Measurements from ENCODE around the gene RNF19B.

Gene RNF19B

GRCh38 chr1:32960819-32961355 is 3.7 kb downstream of the RNF19B start:
- Histone ChIP-seq H3K9me3 (ENCODE audit: control insufficient read depth, low read length) (no peaks in the 10 kb centered on the region), H3K27me3 (ENCODE audit: control insufficient read depth, insufficient read depth, low read length) (no peaks in the 10 kb centered on the region), H3K9ac (ENCODE audit: low read length) (no peak overlapping the region), H3K4me1 (ENCODE audit: control insufficient read depth, insufficient read depth, low read length) (peaks cover 21% of the 10 kb centered on the region), H3K36me3 (ENCODE audit: control insufficient read depth, insufficient read depth, low read length) (no peaks in the 10 kb centered on the region), H3K4me3 (ENCODE audit: low read length) (no peak overlapping the region)

- Histone ChIP-seq H3K36me3 (ENCODE audit: control insufficient read depth, insufficient read depth, low read length) (no peaks in the 10 kb centered on the region), H3K9ac (ENCODE audit: low read length) (no peak overlapping the region), H3K9me3 (ENCODE audit: control insufficient read depth, low read length) (no peaks in the 10 kb centered on the region), H3K27me3 (ENCODE audit: control insufficient read depth, insufficient read depth, low read length) (no peaks in the 10 kb centered on the region), H3K4me1 (ENCODE audit: control insufficient read depth, insufficient read depth, low read length) (peaks cover 21% of the 10 kb centered on the region), H3K4me3 (ENCODE audit: low read length) (no peak overlapping the region)
Observed at GRCh38 chr1:32960342-32960741, 4.3 kb downstream of the RNF19B start.

GRCh38 chr1:32958827-32959226 is 5.8 kb downstream of the RNF19B start:
- H3K4me1 ChIP-seq (ENCODE audit: control insufficient read depth, insufficient read depth, low read length): peaks cover 14% of the 10 kb centered on the region
- H3K9me3 ChIP-seq (ENCODE audit: control insufficient read depth, low read length): no peaks in the 10 kb centered on the region
- H3K36me3 ChIP-seq (ENCODE audit: control insufficient read depth, insufficient read depth, low read length): no peaks in the 10 kb centered on the region
- H3K27me3 ChIP-seq (ENCODE audit: control insufficient read depth, insufficient read depth, low read length): no peaks in the 10 kb centered on the region
- H3K4me3 ChIP-seq (ENCODE audit: low read length): no peak overlapping the region
- no peak overlapping the region for H3K9ac ChIP-seq (ENCODE audit: low read length)

- Histone ChIP-seq H3K4me3 (ENCODE audit: low read length) (no peak overlapping the region), H3K9me3 (ENCODE audit: control insufficient read depth, low read length) (no peaks in the 10 kb centered on the region), H3K27me3 (ENCODE audit: control insufficient read depth, insufficient read depth, low read length) (no peaks in the 10 kb centered on the region), H3K36me3 (ENCODE audit: control insufficient read depth, insufficient read depth, low read length) (no peaks in the 10 kb centered on the region), H3K4me1 (ENCODE audit: control insufficient read depth, insufficient read depth, low read length) (peaks cover 9% of the 10 kb centered on the region), H3K9ac (ENCODE audit: low read length) (no peak overlapping the region)
Observed at GRCh38 chr1:32957017-32957416, 7.6 kb downstream of the RNF19B start.

- Histone ChIP-seq H3K36me3 (ENCODE audit: control insufficient read depth, insufficient read depth, low read length) (no peaks in the 10 kb centered on the region), H3K4me3 (ENCODE audit: low read length) (no peak overlapping the region), H3K4me1 (ENCODE audit: control insufficient read depth, insufficient read depth, low read length) (peaks cover 6% of the 10 kb centered on the region), H3K27me3 (ENCODE audit: control insufficient read depth, insufficient read depth, low read length) (no peaks in the 10 kb centered on the region), H3K9ac (ENCODE audit: low read length) (no peak overlapping the region), H3K9me3 (ENCODE audit: control insufficient read depth, low read length) (no peaks in the 10 kb centered on the region)
Observed at GRCh38 chr1:32954168-32954567, 10.4 kb downstream of the RNF19B start.

- no peak overlapping the region for H3K4me3 ChIP-seq (ENCODE audit: low read length)
- no peaks in the 10 kb centered on the region for H3K9me3 ChIP-seq (ENCODE audit: control insufficient read depth, low read length)
- H3K9ac ChIP-seq (ENCODE audit: low read length): no peak overlapping the region
- H3K27me3 ChIP-seq (ENCODE audit: control insufficient read depth, insufficient read depth, low read length): no peaks in the 10 kb centered on the region
- H3K36me3 ChIP-seq (ENCODE audit: control insufficient read depth, insufficient read depth, low read length): no peaks in the 10 kb centered on the region
- H3K4me1 ChIP-seq (ENCODE audit: control insufficient read depth, insufficient read depth, low read length): peaks cover 9% of the 10 kb centered on the region
Observed at GRCh38 chr1:32953495-32953894, 11.1 kb downstream of the RNF19B start.

GRCh38 chr1:32949519-32949918 is 15.1 kb downstream of the RNF19B start:
- Histone ChIP-seq H3K9ac (ENCODE audit: low read length) (no peak overlapping the region), H3K4me1 (ENCODE audit: control insufficient read depth, insufficient read depth, low read length) (peaks cover 18% of the 10 kb centered on the region), H3K36me3 (ENCODE audit: control insufficient read depth, insufficient read depth, low read length) (no peaks in the 10 kb centered on the region), H3K4me3 (ENCODE audit: low read length) (no peak overlapping the region), H3K27me3 (ENCODE audit: control insufficient read depth, insufficient read depth, low read length) (no peaks in the 10 kb centered on the region), H3K9me3 (ENCODE audit: control insufficient read depth, low read length) (no peaks in the 10 kb centered on the region)

- Histone ChIP-seq H3K36me3 (ENCODE audit: control insufficient read depth, insufficient read depth, low read length) (no peaks in the 10 kb centered on the region), H3K9ac (ENCODE audit: low read length) (peak overlapping the region; percentile 31), H3K9me3 (ENCODE audit: control insufficient read depth, low read length) (no peaks in the 10 kb centered on the region), H3K4me3 (ENCODE audit: low read length) (no peak overlapping the region), H3K27me3 (ENCODE audit: control insufficient read depth, insufficient read depth, low read length) (no peaks in the 10 kb centered on the region), H3K4me1 (ENCODE audit: control insufficient read depth, insufficient read depth, low read length) (peaks cover 18% of the 10 kb centered on the region)
Observed at GRCh38 chr1:32948905-32949304, 15.7 kb downstream of the RNF19B start.

GRCh38 chr1:32948390-32948722 is 16.3 kb downstream of the RNF19B start:
- Histone ChIP-seq H3K4me3 (ENCODE audit: low read length) (no peak overlapping the region), H3K9ac (ENCODE audit: low read length) (no peak overlapping the region), H3K9me3 (ENCODE audit: control insufficient read depth, low read length) (no peaks in the 10 kb centered on the region), H3K36me3 (ENCODE audit: control insufficient read depth, insufficient read depth, low read length) (no peaks in the 10 kb centered on the region), H3K27me3 (ENCODE audit: control insufficient read depth, insufficient read depth, low read length) (no peaks in the 10 kb centered on the region), H3K4me1 (ENCODE audit: control insufficient read depth, insufficient read depth, low read length) (peaks cover 18% of the 10 kb centered on the region)

GRCh38 chr1:32947669-32948389 is 16.8 kb downstream of the RNF19B start:
- no peak overlapping the region for H3K9ac ChIP-seq (ENCODE audit: low read length)
- no peak overlapping the region for H3K4me3 ChIP-seq (ENCODE audit: low read length)
- H3K4me1 ChIP-seq (ENCODE audit: control insufficient read depth, insufficient read depth, low read length): peaks cover 18% of the 10 kb centered on the region
- H3K27me3 ChIP-seq (ENCODE audit: control insufficient read depth, insufficient read depth, low read length): no peaks in the 10 kb centered on the region
- no peaks in the 10 kb centered on the region for H3K9me3 ChIP-seq (ENCODE audit: control insufficient read depth, low read length)
- H3K36me3 ChIP-seq (ENCODE audit: control insufficient read depth, insufficient read depth, low read length): no peaks in the 10 kb centered on the region

GRCh38 chr1:32946413-32946812 is 18.2 kb downstream of the RNF19B start:
- Histone ChIP-seq H3K36me3 (ENCODE audit: control insufficient read depth, insufficient read depth, low read length) (no peaks in the 10 kb centered on the region), H3K27me3 (ENCODE audit: control insufficient read depth, insufficient read depth, low read length) (no peaks in the 10 kb centered on the region), H3K4me1 (ENCODE audit: control insufficient read depth, insufficient read depth, low read length) (peaks cover 18% of the 10 kb centered on the region), H3K9ac (ENCODE audit: low read length) (no peak overlapping the region), H3K9me3 (ENCODE audit: control insufficient read depth, low read length) (no peaks in the 10 kb centered on the region), H3K4me3 (ENCODE audit: low read length) (no peak overlapping the region)

GRCh38 chr1:32944180-32944579 is 20.4 kb downstream of the RNF19B start:
- no peak overlapping the region for H3K4me3 ChIP-seq (ENCODE audit: low read length)
- H3K9me3 ChIP-seq (ENCODE audit: control insufficient read depth, low read length): no peaks in the 10 kb centered on the region
- H3K9ac ChIP-seq (ENCODE audit: low read length): no peak overlapping the region
- H3K4me1 ChIP-seq (ENCODE audit: control insufficient read depth, insufficient read depth, low read length): peaks cover 30% of the 10 kb centered on the region
- no peaks in the 10 kb centered on the region for H3K27me3 ChIP-seq (ENCODE audit: control insufficient read depth, insufficient read depth, low read length)
- H3K36me3 ChIP-seq (ENCODE audit: control insufficient read depth, insufficient read depth, low read length): no peaks in the 10 kb centered on the region
